H1 (cell line): Measurements from ENCODE around the gene UIMC1. TPM values are rescaled to one million over a fixed set of nuclear protein-coding genes. Genes with fewer than 3 reads are reported as not detected.

ENCODE experiments used
- CBX5 ChIP-seq: fragments of 300-800, 300-1000 bp; sonication (generic); IDR thresholded peaks from 2 replicates; pipeline ENCODE4 v1.7.1; 2016; ENCODE audit warnings: antibody characterized with exemption, low read length, low read depth
- CHD2 ChIP-seq: IDR thresholded peaks from 2 replicates; pipeline ENCODE4 v1.6.1; 2012; ENCODE audit warnings: low read length, improper control_type of control experiment
- CHD7 ChIP-seq: fragments of 300-600 bp; sonication (generic); IDR thresholded peaks from 2 replicates; pipeline ENCODE4 v1.7.1; 2012; ENCODE audit warnings: low read length, moderate library complexity, mild to moderate bottlenecking, inconsistent platforms; ENCODE audit not compliant: insufficient replicate concordance
- POLR2AphosphoS5 ChIP-seq: IDR thresholded peaks from 2 replicates; pipeline ENCODE4 v1.6.1; 2011; ENCODE audit warnings: low read depth, low read length
- RNF2 ChIP-seq: fragments of 200-900, 300-1000 bp; sonication (generic); IDR thresholded peaks from 2 replicates; pipeline ENCODE4 v1.7.1; 2016; ENCODE audit warnings: borderline replicate concordance, low read depth, mild to moderate bottlenecking, antibody characterized with exemption, low read length; ENCODE audit not compliant: poor library complexity, severe bottlenecking; ENCODE audit errors: missing control alignments
- RXRA ChIP-seq: IDR thresholded peaks from 2 replicates; pipeline ENCODE4 v1.6.1; 2011; ENCODE audit warnings: low read depth, mild to moderate bottlenecking, low read length, moderate library complexity; ENCODE audit not compliant: insufficient read depth
- SAP30 ChIP-seq: fragments of 300-600 bp; sonication (generic); IDR thresholded peaks from 2 replicates; pipeline ENCODE4 v1.7.1; 2012; ENCODE audit warnings: low read length, moderate library complexity, mild to moderate bottlenecking, inconsistent platforms; ENCODE audit not compliant: insufficient read depth, insufficient replicate concordance
- SP2 ChIP-seq: IDR thresholded peaks from 2 replicates; pipeline ENCODE4 v1.6.1; 2012; ENCODE audit warnings: mild to moderate bottlenecking, low read length, inconsistent platforms
- TCF12 ChIP-seq: IDR thresholded peaks from 2 replicates; pipeline ENCODE4 v1.6.1; 2011; ENCODE audit warnings: low read depth, mild to moderate bottlenecking, low read length
- ZNF274 ChIP-seq: IDR thresholded peaks from 2 replicates; pipeline ENCODE4 v1.7.0; 2012; ENCODE audit warnings: low read length, borderline replicate concordance; ENCODE audit errors: extremely low read depth
- polyA plus RNA-seq, 7 experiments: library from polyadenylated mRNA; depleted of rRNA in 3 of 7; stranded (reverse) in 5 of 7; unstranded in 2 of 7; fragments of >200 nt in 5 of 7; fragments of 200-250 nt in 2 of 7; gene quantifications; 1 replicate in 5 of 7; 2 replicates in 1 of 7; 4 replicates in 1 of 7; pipeline versions ENCODE4 v1.2.1 to v1.2.3, GENCODE V29; 2011 to 2013; ENCODE audit warnings: missing spikeins in 2 of 7, mixed read lengths in 2 of 7
- total RNA-seq: library from RNA; stranded (reverse); fragmentation: NEBNext Ultra II Directional; extraction: Animal tissue kit (Norgen Biotek cat#: 25700); gene quantifications from 2 replicates; pipeline ENCODE4 v1.2.1, GENCODE V29; 2021

The UIMC1 gene
- total and polyA plus RNA-seq, 2 of the 8 experiments (the other 6 are each of a cell fraction or from before 2014, with no cell fraction given): 12.8 to 43.7 TPM

DNA sequence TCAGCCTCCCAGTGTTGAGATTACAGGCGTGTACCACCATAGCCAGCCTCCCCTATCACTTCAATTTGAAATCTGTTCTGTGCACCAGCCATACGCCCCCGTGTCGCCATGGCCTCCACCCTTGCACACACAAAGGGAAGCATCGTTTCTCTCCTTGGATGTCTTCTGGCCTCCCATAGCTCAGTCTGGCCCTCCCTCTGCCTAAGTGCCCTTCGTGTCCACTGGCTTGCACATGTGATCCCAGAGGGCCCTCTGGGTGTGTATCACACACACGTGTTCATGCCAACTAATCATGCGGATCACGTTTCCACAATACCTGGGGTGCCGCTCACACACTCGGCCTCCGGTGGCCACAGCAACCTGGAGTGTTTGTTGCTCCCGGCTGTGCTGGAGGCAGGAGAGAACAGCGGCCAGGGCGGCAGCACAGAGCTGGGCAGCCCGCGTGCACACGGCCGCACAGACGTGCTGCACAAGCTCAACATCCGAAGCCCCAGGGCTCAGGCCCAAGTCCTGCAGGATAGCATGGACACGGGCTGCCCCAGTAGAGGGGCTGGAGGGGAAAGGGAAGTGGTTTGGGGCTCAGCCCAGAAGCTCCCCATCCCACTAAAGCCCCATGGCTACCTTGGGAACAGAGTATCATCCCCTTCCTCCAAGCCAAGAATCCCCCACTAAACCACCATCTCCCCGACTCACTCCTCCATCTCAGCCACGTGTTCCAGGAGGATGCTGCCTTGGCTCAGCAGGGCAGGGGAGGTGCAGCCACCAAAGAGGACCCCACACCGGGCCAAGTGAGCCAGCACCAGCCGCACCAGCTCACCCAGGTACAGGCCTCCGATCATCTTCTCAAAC, 118.3 kb downstream of the UIMC1 start (continued):
- TF ChIP-seq CHD7 (no peak), CBX5 (no peak), TCF12 (no peak), SAP30 (no peak), ZNF274 (no peak), POLR2AphosphoS5 (no peak), SP2 (no peak), RXRA (no peak), RNF2 (no peak), CHD2 (no peak)
